Testis (tissue), 2 donors: ENCODE measurements around the gene PHLDB3.

ENCODE experiments used
- POLR2A ChIP-seq: fragments of 450-650 bp; IDR thresholded peaks from one replicate; pipeline ENCODE4 v1.6.1; 2017; ENCODE audit warnings: antibody characterized with exemption, mild to moderate bottlenecking, moderate library complexity
- TF ChIP-seq, protein P1 (sequence below), 3 experiments: fragments of 450-650 bp in 2 of 3; fragments of 200-600 bp in 1 of 3; sonication (generic) in 1 of 3; IDR thresholded peaks; one replicate each; pipeline ENCODE4 v1.5.1; 2016 to 2019; ENCODE audit warnings: antibody characterized with exemption in 3 of 3, mild to moderate bottlenecking in 2 of 3, moderate library complexity in 1 of 3

DNA sequence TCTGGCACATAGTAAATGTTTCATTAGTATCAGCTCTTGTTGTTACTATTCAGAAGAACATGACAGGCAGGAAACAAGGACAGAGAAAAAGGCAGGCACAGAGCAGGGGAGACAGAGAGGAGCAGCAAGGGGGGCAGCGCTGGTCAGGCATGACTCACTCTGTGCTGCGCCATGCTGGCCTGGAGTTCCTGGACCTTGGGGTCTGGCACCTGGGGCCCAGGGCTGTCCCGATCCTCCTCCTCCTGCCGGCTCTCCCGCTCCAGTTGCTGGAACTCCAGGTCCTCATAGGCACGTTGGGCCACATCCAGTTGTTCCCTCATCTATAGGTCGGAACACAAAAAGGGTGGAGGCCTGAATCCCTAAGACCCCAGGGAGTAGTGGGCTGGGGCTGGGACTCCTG, 7.6 kb downstream of the PHLDB3 start:
- TF ChIP-seq, protein P1, sequence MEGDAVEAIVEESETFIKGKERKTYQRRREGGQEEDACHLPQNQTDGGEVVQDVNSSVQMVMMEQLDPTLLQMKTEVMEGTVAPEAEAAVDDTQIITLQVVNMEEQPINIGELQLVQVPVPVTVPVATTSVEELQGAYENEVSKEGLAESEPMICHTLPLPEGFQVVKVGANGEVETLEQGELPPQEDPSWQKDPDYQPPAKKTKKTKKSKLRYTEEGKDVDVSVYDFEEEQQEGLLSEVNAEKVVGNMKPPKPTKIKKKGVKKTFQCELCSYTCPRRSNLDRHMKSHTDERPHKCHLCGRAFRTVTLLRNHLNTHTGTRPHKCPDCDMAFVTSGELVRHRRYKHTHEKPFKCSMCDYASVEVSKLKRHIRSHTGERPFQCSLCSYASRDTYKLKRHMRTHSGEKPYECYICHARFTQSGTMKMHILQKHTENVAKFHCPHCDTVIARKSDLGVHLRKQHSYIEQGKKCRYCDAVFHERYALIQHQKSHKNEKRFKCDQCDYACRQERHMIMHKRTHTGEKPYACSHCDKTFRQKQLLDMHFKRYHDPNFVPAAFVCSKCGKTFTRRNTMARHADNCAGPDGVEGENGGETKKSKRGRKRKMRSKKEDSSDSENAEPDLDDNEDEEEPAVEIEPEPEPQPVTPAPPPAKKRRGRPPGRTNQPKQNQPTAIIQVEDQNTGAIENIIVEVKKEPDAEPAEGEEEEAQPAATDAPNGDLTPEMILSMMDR (IDR thresholded peaks at IDR 0.05): no peak
- TF ChIP-seq POLR2A: no peak
